ENCODE measurements around the gene MAML2.

Gene MAML2

DNA sequence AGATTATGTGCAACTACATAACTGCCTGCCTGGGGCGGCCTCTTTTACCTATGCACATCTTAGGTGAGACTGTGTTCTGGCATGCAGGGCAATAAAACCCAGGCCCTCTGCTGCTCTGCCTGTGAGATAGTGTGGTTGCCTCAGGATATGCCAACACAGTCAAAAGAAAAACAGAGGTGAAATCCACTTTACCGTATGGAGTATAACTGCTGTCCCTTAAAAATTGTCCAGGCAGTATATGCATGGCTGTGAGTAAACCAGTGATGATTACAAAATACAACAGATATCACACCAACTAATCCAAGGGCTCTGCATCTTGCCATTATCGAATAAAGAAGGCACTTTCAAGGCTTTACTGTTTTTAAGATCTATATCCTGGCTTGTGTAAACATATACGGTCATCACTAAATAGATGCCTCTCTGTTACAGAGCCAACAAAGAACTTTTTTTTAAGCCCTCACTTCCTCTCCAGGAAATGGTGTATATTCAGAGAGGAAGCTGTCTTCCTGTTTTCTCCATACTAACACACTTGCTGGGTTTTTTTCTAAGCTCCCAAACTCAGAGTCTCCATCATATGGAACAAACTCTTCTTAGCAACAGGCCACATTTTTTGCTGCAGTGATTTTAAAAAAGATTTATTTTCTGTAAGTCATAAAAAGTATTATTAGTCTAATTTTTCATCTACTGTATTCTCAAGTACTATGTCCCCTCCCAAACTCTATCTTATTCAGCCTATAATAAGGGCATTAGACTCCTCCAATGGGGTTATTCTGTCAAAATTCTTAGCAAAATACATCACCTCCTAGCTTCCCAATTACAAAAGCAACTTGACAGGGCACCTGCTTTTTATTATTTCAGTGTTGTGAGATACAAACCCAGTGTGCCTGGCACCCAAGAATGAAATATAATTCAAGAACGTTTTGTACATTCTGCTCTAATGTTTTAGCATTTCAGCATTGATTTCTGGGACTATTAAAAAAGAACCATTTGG, 135.2 kb downstream of the MAML2 start:
- TF ChIP-seq ZNF274 (IDR thresholded peaks at IDR 0.05; ENCODE audit: low read depth, low read length) = no peak
- H3K4me3 ChIP-seq (ENCODE audit: low read length) = no peak overlapping the region

GRCh38 chr11:96206955-96207354, 136.0 kb downstream of the MAML2 start:
- no peak for TF ChIP-seq ZNF274 (IDR thresholded peaks at IDR 0.05; ENCODE audit: low read depth, low read length)
- H3K4me3 ChIP-seq (ENCODE audit: low read length) = no peak overlapping the region

GRCh38 chr11:96205460-96205809, 137.6 kb downstream of the MAML2 start:
- TF ChIP-seq ZNF274 (IDR thresholded peaks at IDR 0.05; ENCODE audit: low read depth, low read length) = no peak
- no peak overlapping the region for H3K4me3 ChIP-seq (ENCODE audit: low read length)

- TF ChIP-seq ZNF274 (IDR thresholded peaks at IDR 0.05; ENCODE audit: low read depth, low read length) = no peak
- H3K4me3 ChIP-seq (ENCODE audit: low read length) = no peak overlapping the region
These were observed 138.1 kb downstream of the MAML2 start for GRCh38 chr11:96204721-96205459.

- no peak for TF ChIP-seq ZNF274 (IDR thresholded peaks at IDR 0.05; ENCODE audit: low read depth, low read length)
- H3K4me3 ChIP-seq (ENCODE audit: low read length) = no peak overlapping the region
These were observed 138.7 kb downstream of the MAML2 start for GRCh38 chr11:96204366-96204659.

DNA sequence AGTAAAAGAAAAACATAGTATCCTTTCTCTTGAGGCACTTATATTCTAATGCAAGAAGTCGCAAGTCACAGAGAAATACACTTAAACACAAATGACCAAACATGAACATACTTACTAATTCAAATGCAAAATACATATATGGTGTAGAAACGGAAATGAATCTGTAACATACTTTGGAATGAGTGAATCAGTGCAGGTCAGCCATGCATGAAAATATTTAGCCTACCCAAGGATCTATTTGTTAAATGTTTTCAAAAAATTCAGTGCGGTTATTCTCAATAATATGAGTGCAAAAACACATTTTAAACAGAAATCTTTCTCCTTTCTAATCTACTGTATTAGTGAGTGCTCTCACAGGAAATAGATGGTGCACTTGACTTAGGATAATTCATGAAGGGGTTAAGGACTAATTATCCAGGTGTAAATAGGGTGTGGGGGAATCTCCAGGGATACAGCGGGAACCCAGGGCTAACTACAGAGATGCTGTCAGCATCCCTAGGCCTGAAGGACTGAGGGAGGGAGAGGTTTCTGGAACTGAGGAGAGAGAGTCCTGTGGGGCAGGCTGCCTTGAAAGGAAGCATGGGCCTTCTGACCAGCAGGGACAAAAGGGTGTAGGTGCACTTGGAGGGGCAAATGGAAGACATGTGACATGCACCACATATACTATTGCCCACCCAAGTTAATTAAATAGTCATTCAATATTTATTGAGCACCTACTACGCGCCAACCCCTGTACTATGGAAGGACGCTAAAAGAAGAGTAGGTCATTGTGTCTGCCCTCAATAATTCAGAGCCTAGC, 139.2 kb downstream of the MAML2 start:
- no peak overlapping the region for H3K4me3 ChIP-seq (ENCODE audit: low read length)
- no peak for TF ChIP-seq ZNF274 (IDR thresholded peaks at IDR 0.05; ENCODE audit: low read depth, low read length)

DNA sequence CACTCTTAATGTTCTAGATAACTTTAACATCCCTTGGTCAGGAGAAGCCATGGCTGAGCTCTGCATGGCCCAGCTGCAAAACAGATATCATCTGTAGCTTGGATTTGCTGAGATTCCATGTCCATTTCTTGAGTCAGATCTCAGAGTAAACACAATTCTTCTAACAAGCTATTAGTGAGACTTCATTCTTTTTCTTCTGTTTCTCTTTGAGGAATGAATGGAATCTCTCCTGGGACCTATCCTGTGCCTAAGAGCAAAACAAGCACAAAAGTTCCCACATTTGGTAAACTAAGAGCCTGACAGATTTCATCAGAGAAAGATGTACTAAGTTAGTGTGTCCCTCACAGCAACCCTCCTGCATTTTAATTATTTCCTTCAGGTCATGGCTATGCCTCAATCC, 142.8 kb downstream of the MAML2 start:
- TF ChIP-seq ZNF274 (IDR thresholded peaks at IDR 0.05; ENCODE audit: low read depth, low read length) = no peak
- no peak overlapping the region for H3K4me3 ChIP-seq (ENCODE audit: low read length)

- no peak overlapping the region for H3K4me3 ChIP-seq (ENCODE audit: low read length)
These were observed 143.4 kb downstream of the MAML2 start for GRCh38 chr11:96199563-96200025.

DNA sequence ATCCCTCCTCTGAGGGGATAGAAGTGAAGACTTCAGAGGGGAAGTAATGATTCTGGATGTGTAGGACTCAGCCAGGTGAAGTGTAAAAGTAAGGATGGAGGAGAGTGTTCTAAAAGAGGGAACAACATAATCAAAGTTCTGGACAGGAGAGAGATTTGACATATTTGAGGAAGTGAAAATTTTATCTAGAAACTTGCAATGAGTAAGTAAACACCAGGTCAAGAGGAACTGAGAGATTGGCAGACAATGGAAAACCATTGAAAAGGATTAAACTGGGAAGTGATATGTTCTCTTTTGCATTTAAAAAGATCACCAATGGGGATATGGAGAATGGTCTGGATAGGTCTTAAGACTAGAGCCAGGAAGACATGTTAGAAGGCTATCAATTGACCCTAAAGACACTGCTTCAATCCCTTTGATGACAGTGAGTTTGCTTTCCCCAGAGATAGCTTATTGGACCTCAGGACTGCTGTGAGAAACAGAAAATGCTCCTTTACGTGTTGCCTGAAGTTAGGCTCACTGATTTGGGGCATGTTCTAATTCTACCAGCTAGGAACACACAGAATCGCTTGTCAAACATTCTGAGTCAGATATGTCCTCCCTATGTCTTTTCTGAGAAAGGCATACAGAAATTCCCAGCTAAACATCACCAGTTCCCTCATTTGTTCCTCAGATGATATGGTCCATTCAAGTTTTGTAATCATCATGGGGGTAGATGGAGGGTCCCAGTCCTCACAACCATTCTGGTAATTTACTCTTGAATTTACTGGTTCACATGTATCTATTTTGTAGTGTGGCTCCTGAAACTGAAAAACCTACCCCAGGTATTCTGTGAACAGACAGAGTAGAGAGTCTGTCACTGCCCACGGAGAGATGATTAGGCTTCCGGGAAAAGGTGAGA, 144.9 kb downstream of the MAML2 start:
- TF ChIP-seq ZNF274 (IDR thresholded peaks at IDR 0.05; ENCODE audit: low read depth, low read length) = no peak
- peak overlapping the region; percentile 32; the same call in 1 of the 2 replicates for H3K4me3 ChIP-seq (ENCODE audit: low read length)

More at GRCh38 chr11:96199563-96200025, 143.4 kb downstream of the MAML2 start:
- TF ChIP-seq ZNF274 (IDR thresholded peaks at IDR 0.05; ENCODE audit: low read depth, low read length) = no peak

GRCh38 chr11:96197103-96197502, 145.9 kb downstream of the MAML2 start:
- no peak for TF ChIP-seq ZNF274 (IDR thresholded peaks at IDR 0.05; ENCODE audit: low read depth, low read length)
- H3K4me3 ChIP-seq (ENCODE audit: low read length) = no peak overlapping the region

GRCh38 chr11:96196181-96196662, 146.8 kb downstream of the MAML2 start:
- no peak for TF ChIP-seq ZNF274 (IDR thresholded peaks at IDR 0.05; ENCODE audit: low read depth, low read length)
- no peak overlapping the region for H3K4me3 ChIP-seq (ENCODE audit: low read length)

DNA sequence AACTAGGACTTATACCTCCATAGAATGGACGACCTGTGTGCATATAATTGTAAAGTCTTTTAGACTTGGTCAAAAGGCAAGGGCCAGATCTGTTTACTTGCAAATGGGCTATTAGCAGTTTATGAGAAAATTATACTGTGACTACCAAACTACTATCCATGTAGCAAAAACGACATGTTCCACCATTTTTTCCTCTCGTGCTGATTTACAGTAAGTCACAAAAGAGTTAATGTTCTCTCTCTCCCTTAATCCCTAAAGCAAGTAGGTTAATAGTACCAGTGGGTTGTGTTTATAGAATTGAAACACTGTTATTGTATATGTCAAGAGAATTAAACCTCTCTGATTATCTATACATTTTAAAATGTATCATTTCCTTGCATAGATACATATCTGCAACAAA, 147.3 kb downstream of the MAML2 start:
- no peak for TF ChIP-seq ZNF274 (IDR thresholded peaks at IDR 0.05; ENCODE audit: low read depth, low read length)
- no peak overlapping the region for H3K4me3 ChIP-seq (ENCODE audit: low read length)

Data from GM08714 (cell line).